T-helper 1 cell treated with Interleukin-12 subunit alpha and Interleukin-12 subunit beta and Interleukin-4 antibody, amounts not matched to agents 30 μg/mL and 1 μg/mL, for 36 hours (primary cell): ENCODE measurements around the gene PWWP2B.

Experiments used
- H3K27ac Mint-ChIP-seq: one replicate; pipeline ENCODE4 v1.8.0; 2021; ENCODE audit warnings: mild to moderate bottlenecking, mixed read lengths
- H3K27me3 Mint-ChIP-seq: one replicate; pipeline ENCODE4 v1.8.0; 2021; ENCODE audit warnings: low read depth, mixed read lengths
- H3K36me3 Mint-ChIP-seq: one replicate; pipeline ENCODE4 v1.8.0; 2021; ENCODE audit warnings: low read depth, mixed read lengths
- H3K4me1 Mint-ChIP-seq: one replicate; pipeline ENCODE4 v1.8.0; 2021; ENCODE audit warnings: low read depth, mixed read lengths
- H3K4me3 Mint-ChIP-seq: one replicate; pipeline ENCODE4 v1.8.0; 2021; ENCODE audit warnings: mild to moderate bottlenecking, moderate library complexity, mixed read lengths
- H3K9me3 Mint-ChIP-seq: one replicate; pipeline ENCODE4 v1.8.0; 2021; ENCODE audit warnings: mixed read lengths

PWWP2B gene

GRCh38 chr10:132418527-132419416 lies 21.8 kb downstream of the PWWP2B start:
- H3K27ac Mint-ChIP-seq = no peak overlapping the region
- H3K9me3 Mint-ChIP-seq = no peaks in the 10 kb centered on the region
- H3K27me3 Mint-ChIP-seq = no peaks in the 10 kb centered on the region
- no peak overlapping the region for H3K4me3 Mint-ChIP-seq
- peaks cover 8% of the 10 kb centered on the region for H3K4me1 Mint-ChIP-seq
- peaks cover 7% of the 10 kb centered on the region for H3K36me3 Mint-ChIP-seq

GRCh38 chr10:132419538-132420468 lies 22.8 kb downstream of the PWWP2B start:
- Mint-ChIP-seq H3K4me3 (no peak overlapping the region), H3K27ac (no peak overlapping the region), H3K4me1 (peaks cover 8% of the 10 kb centered on the region), H3K27me3 (no peaks in the 10 kb centered on the region), H3K36me3 (peaks cover 7% of the 10 kb centered on the region), H3K9me3 (no peaks in the 10 kb centered on the region)

- no peaks in the 10 kb centered on the region for H3K27me3 Mint-ChIP-seq
- H3K27ac Mint-ChIP-seq = no peak overlapping the region
- no peaks in the 10 kb centered on the region for H3K9me3 Mint-ChIP-seq
- H3K36me3 Mint-ChIP-seq = peaks cover under 1% of the 10 kb centered on the region
- no peak overlapping the region for H3K4me3 Mint-ChIP-seq
- H3K4me1 Mint-ChIP-seq = peaks cover 6% of the 10 kb centered on the region
Measured at GRCh38 chr10:132420469-132420980, 23.5 kb downstream of the PWWP2B start.

- Mint-ChIP-seq H3K36me3 (no peaks in the 10 kb centered on the region), H3K9me3 (no peaks in the 10 kb centered on the region), H3K27ac (no peak overlapping the region), H3K4me1 (peaks cover 6% of the 10 kb centered on the region), H3K4me3 (no peak overlapping the region), H3K27me3 (no peaks in the 10 kb centered on the region)
Measured at GRCh38 chr10:132420981-132421846, 24.2 kb downstream of the PWWP2B start.

GRCh38 chr10:132421847-132422751 lies 25.1 kb downstream of the PWWP2B start:
- peaks cover 6% of the 10 kb centered on the region for H3K4me1 Mint-ChIP-seq
- no peak overlapping the region for H3K4me3 Mint-ChIP-seq
- H3K9me3 Mint-ChIP-seq = no peaks in the 10 kb centered on the region
- H3K27me3 Mint-ChIP-seq = no peaks in the 10 kb centered on the region
- no peaks in the 10 kb centered on the region for H3K36me3 Mint-ChIP-seq
- H3K27ac Mint-ChIP-seq = peak overlapping the region; percentile 56

GRCh38 chr10:132422903-132423825 lies 26.2 kb downstream of the PWWP2B start:
- Mint-ChIP-seq H3K4me3 (no peak overlapping the region), H3K36me3 (no peaks in the 10 kb centered on the region), H3K27me3 (no peaks in the 10 kb centered on the region), H3K27ac (peak overlapping the region; percentile 56), H3K4me1 (peaks cover 6% of the 10 kb centered on the region), H3K9me3 (no peaks in the 10 kb centered on the region)

GRCh38 chr10:132423966-132424861 lies 27.2 kb downstream of the PWWP2B start:
- Mint-ChIP-seq H3K36me3 (no peaks in the 10 kb centered on the region), H3K9me3 (no peaks in the 10 kb centered on the region), H3K27ac (no peak overlapping the region)

GRCh38 chr10:132425029-132425756 lies 28.2 kb downstream of the PWWP2B start:
- Mint-ChIP-seq H3K9me3 (no peaks in the 10 kb centered on the region), H3K4me1 (peaks cover 6% of the 10 kb centered on the region), H3K27me3 (no peaks in the 10 kb centered on the region), H3K36me3 (no peaks in the 10 kb centered on the region), H3K27ac (no peak overlapping the region), H3K4me3 (no peak overlapping the region)

More at GRCh38 chr10:132423966-132424861, 27.2 kb downstream of the PWWP2B start:
- Mint-ChIP-seq H3K27me3 (no peaks in the 10 kb centered on the region), H3K4me3 (no peak overlapping the region), H3K4me1 (peaks cover 6% of the 10 kb centered on the region)

GRCh38 chr10:132425757-132426155 lies 28.8 kb downstream of the PWWP2B start:
- no peak overlapping the region for H3K27ac Mint-ChIP-seq
- H3K4me3 Mint-ChIP-seq = no peak overlapping the region
- no peaks in the 10 kb centered on the region for H3K9me3 Mint-ChIP-seq
- no peaks in the 10 kb centered on the region for H3K27me3 Mint-ChIP-seq
- peaks cover 6% of the 10 kb centered on the region for H3K4me1 Mint-ChIP-seq
- no peaks in the 10 kb centered on the region for H3K36me3 Mint-ChIP-seq

GRCh38 chr10:132427006-132427771 lies 30.2 kb downstream of the PWWP2B start:
- H3K36me3 Mint-ChIP-seq = no peaks in the 10 kb centered on the region
- H3K27me3 Mint-ChIP-seq = no peaks in the 10 kb centered on the region
- no peak overlapping the region for H3K27ac Mint-ChIP-seq
- no peak overlapping the region for H3K4me3 Mint-ChIP-seq
- H3K4me1 Mint-ChIP-seq = peaks cover 6% of the 10 kb centered on the region
- H3K9me3 Mint-ChIP-seq = no peaks in the 10 kb centered on the region
